ENCODE results near the gene IRAK2. TPM values are rescaled to one million over a fixed set of nuclear protein-coding genes. Genes with fewer than 3 reads are reported as not detected.

IRAK2 gene
- total and polyA plus RNA-seq, 7 donors = 3.9 to 21.3 (median 9.1) TPM

DNA sequence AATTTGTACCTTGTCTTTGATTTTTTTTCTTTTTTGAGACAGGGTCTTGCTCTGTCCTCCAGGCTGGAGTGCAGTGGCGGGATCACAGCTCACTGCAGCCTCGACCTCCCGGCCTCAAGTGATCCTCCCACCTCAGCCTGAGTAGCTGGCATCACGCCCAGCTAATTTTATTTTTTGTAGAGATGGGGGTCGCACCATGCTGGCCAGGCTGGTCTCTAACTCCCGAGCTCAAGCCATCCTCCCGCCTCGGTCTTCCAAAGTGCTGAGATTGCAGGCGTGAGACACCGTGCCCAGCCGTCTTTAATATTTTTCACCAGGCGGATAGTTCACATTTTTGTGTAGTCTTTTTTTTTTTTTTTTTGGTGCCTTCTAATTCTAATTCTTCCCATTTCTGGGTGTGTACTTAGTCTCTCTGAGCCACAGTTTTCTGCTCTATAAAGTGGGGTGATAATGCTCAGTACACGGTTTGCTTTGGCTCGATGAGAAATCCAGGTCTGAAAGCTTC, 83.0 kb downstream of the IRAK2 start:
- Histone ChIP-seq H3K4me1 (peaks cover 13% of the 10 kb centered on the region), H3K36me3 (ENCODE audit: insufficient read depth in 1 of 2, low read depth in 1 of 2) (peaks cover 0 to 47% of the 10 kb centered on the region in 2 donors), H3K27ac (peak overlapping the region; percentile 96), H3K4me3 (peak overlapping the region; percentile 78), H3K9me3 (no peaks in the 10 kb centered on the region), H3K27me3 (ENCODE audit: insufficient read depth in 3 of 3, low read length in 2 of 3) (no peaks in the 10 kb centered on the region)
- ATAC-seq (peak in 2 of 4 donors; percentile 4 to 13), DNase-seq (no peak)
- intact Hi-C loops (cut with DNase I) = no loop called here
- 15 to 21% (median 19%) methylated on average over 14 of the region's 14 CpGs for WGBS, 3 donors
- no peak for TF ChIP-seq CTCF (IDR thresholded peaks at IDR 0.05)

- peak; percentile 97 to 99 (median 98) for ATAC-seq
- TF ChIP-seq CTCF (IDR thresholded peaks at IDR 0.05) = no peak
- Histone ChIP-seq H3K27ac (peak within 1 kb of the TSS; percentile 96), H3K36me3 (ENCODE audit: insufficient read depth in 1 of 2, low read depth in 1 of 2) (peaks cover 0 to 48% of the 10 kb centered on the region in 2 donors), H3K27me3 (ENCODE audit: insufficient read depth in 3 of 3, low read length in 2 of 3) (no peaks in the 10 kb centered on the region), H3K9me3 (no peaks in the 10 kb centered on the region), H3K4me1 (peaks cover 13% of the 10 kb centered on the region), H3K4me3 (peak within 1 kb of the TSS; percentile 78)
- DNase-seq = peak; percentile 98
- intact Hi-C loops (cut with DNase I) = no loop called here
- 0% methylated on average over 51 to 80 of the region's 80 CpGs for WGBS, 3 donors
Observed at GRCh38 chr3:10248184-10248983, 83.7 kb downstream of the IRAK2 start, which contains the start of gene TATDN2. TATDN2 (plus strand) TSS chr3:10248459; CDS start chr3:10249201, 742 bp downstream.

DNA sequence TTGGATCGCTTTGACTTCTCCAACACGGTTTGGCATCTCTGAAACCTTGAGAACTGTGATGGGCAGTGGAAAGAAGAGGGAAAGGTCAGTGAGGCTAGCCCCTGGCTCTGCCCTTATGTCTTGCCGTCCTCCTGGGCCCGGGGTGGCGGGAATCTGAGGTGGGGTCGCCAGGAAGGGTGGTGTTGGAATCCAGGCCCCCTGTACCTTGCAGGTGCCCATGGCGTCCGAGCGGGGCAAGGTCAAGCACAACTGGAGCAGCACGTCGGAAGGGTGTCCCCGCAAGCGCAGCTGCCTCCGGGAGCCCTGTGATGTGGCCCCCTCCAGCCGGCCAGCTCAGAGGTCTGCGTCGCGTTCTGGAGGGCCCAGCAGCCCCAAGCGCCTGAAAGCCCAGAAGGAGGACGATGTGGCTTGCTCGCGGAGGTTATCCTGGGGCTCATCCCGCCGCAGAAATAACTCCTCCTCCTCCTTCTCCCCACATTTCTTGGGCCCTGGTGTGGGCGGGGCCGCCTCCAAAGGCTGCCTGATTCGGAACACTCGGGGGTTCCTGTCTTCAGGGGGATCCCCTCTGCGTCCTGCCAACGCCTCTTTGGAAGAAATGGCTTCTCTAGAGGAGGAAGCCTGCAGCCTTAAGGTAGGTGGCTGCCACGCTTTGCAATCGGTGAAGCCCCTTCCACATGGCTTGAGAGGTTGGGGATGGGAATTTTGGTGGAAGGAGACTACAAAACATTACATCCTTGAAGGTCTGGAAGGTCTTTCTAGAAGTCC, 84.4 kb downstream of the IRAK2 start:
- WGBS, 3 donors = 3 to 8% (median 4%) methylated on average over 30 to 32 of the region's 32 CpGs
- no peaks in the 10 kb centered on the region for H3K9me3 ChIP-seq
- ATAC-seq (peak in 2 of 4 donors; percentile 18 to 29), DNase-seq (peak; percentile 29 to 64)
- peak overlapping the region; percentile 78 for H3K4me3 ChIP-seq
- peaks cover 0 to 52% of the 10 kb centered on the region in 2 donors for H3K36me3 ChIP-seq (ENCODE audit: insufficient read depth in 1 of 2, low read depth in 1 of 2)
- intact Hi-C loops (cut with DNase I) = no loop called here
- H3K4me1 ChIP-seq = peaks cover 13% of the 10 kb centered on the region
- H3K27me3 ChIP-seq (ENCODE audit: insufficient read depth in 3 of 3, low read length in 2 of 3) = no peaks in the 10 kb centered on the region
- peak overlapping the region; percentile 96 for H3K27ac ChIP-seq
- TF ChIP-seq CTCF (IDR thresholded peaks at IDR 0.05) = no peak

DNA sequence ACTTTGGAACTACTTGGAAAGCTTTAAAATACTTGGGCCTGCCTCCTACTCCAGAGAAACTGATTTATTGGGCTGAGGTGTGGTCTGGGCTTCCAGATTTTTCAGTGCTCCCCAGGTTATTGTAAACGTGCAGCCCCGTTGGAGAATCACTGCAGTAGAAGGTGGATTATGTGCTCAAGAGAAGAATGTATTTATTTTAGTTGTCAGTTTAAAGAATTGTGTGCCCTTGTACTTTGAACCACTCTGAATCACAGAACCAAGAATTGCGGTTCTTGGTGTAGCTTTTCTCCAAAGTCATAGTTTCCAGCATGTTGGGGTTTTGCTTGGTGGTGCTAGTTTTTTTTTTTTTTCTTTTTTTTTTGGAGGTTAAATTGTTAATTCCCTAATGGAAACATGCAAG, 85.1 kb downstream of the IRAK2 start:
- H3K36me3 ChIP-seq (ENCODE audit: insufficient read depth in 1 of 2, low read depth in 1 of 2) = peaks cover 0 to 51% of the 10 kb centered on the region in 2 donors
- ATAC-seq = no peak
- intact Hi-C loops (cut with DNase I) = no loop called here
- peaks cover 13% of the 10 kb centered on the region for H3K4me1 ChIP-seq
- peak overlapping the region; percentile 96 for H3K27ac ChIP-seq
- H3K27me3 ChIP-seq (ENCODE audit: insufficient read depth in 3 of 3, low read length in 2 of 3) = no peaks in the 10 kb centered on the region
- 31 to 40% (median 35%) methylated on average over 3 of the region's 3 CpGs for WGBS, 3 donors
- no peak for TF ChIP-seq CTCF (IDR thresholded peaks at IDR 0.05)
- H3K4me3 ChIP-seq = peak overlapping the region; percentile 78
- H3K9me3 ChIP-seq = no peaks in the 10 kb centered on the region
- no peak for DNase-seq
